B cell (primary cell): Measurements from ENCODE around the gene FLT3LG.

ENCODE experiments used
- CTCF ChIP-seq: fragments of 200-600 bp; IDR thresholded peaks from one replicate; pipeline ENCODE4 v1.8.0; 2022; ENCODE audit warnings: antibody characterized with exemption, mild to moderate bottlenecking
- EZH2 ChIP-seq: IDR thresholded peaks from 2 replicates; pipeline ENCODE4 v1.6.1; 2012; ENCODE audit warnings: borderline replicate concordance, low read depth, mild to moderate bottlenecking, moderate library complexity, low read length; ENCODE audit not compliant: insufficient read depth, poor library complexity, severe bottlenecking

- TF ChIP-seq CTCF (peak; percentile 50), EZH2 (no peak)
Observed at GRCh38 chr19:49475995-49476880, 2.2 kb downstream of the FLT3LG start.
